ENCODE measurements around the gene CFAP410.
"Not testable (repeated sequence)": the region's sequence is repeated elsewhere in the genome, so short reads cannot be mapped to it uniquely, and the experiment has no call there.

The CFAP410 gene

DNA sequence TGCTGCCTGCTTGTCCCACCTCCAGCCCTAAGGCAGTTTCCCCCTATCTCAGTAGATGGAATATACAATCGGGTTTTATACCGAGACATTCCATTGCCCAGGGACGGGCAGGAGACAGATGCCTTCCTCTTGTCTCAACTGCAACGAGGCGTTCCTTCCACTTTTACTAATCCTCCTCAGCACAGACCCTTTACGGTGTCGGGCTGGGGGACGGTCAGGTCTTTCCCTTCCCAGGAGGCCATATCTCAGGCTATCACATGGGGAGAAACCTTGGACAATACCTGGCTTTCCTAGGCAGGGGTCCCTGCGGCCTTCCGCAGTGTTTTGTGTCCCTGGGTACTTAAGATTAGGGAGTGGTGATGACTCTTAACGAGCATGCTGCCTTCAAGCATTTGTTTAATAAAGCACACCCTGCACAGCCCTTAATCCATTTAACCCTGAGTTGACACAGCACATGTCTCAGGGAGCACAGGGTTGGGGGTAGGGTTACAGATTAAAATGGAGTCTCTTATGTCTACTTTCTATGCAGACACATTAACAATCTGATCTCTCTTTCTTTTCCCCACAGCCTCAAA is 55.9 kb downstream of the CFAP410 start:
- DNase-seq, result not testable (repeated sequence)

DNA sequence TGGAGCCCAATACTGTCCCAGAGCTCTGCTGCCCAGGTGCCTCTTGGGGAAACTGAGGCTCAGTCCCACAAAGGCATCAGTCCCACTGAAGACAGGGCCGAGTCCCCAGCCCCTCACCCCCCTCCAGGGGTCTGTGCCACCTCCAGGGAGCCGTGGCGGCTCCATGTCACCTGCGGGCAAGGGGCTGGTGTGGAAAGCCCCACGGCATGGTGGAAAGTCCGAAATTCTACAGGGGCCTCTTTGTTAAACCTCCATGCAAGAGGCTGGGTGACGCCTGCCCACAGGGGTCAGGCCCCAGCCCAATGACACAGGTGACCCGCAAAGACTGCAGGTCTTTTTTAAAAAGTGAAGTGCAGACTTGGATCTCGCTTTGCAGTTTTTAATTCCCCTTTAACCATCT is 56.8 kb downstream of the CFAP410 start:
- no peak for DNase-seq

DNA sequence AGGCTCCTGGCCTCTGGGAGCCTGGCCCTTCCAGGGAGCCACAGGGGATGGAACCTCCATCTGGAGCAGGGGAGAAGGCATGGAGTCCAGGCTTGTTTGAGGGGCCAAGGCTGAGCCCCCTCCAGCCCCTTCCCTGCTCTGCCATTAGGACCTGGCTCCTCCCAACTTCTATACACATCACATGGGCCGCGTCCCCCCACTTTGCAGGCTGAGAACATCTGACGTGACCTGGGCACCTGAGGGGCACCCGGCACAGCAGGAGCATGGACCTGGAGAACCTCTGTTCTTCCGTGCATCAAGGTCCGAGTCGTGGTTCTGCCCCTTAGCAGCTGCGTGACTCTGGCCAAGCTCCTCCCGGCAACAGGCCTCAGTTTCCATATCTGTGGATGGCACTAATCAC is 57.4 kb downstream of the CFAP410 start:
- no peak for DNase-seq

DNA sequence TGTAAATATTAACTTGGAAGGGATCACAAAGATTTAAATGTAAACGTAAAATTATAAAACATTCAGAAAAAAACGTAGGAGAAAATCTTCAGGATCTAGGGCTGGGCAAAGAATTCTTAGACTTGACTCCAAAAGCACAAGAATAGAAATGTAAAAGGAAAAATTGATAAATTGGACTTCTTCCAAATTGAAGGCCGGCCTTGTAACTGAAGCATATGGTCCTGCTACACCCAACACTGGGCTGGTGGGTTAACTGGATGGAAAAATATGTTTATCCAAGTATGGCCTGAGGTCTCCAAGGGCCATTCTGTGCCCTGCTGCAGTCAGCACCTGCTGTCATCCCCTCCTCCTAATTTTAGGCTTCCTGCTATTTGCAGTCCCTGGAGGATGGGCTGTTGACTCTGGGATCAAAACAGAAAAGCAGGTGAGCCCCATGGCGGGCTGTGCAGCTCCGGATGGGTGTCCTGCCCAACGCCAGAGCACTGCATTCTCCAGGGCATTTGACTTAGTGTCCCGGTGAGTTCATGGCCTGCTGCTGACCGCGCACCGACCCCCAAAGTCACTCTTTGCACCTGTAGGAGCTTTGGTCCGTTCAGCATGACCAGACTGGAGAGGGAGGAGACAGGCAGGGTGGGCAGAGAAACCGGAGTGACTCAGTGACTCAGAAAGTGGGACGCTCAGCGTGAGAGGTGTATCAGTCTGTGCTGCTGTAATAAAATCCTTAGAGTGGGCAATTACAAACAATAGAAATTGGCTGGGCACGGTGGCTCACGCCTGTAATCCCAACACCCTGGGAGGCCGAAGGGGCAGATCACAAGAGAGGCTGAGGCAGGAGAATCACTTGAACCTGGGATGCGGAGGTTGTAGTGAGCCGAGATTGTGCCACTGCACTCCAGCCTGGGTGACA is 59.6 kb downstream of the CFAP410 start:
- no peak for DNase-seq

All from cerebellar nuclear complex (tissue), 1 donor.